BE2C (cell line): ENCODE data around the gene NSDHL.

Experiments
- DNase-seq: peaks from one replicate; pipeline ENCODE4 v3.0.0-alpha.2; 2020
- H3K27me3 ChIP-seq: fragments of 250-450 bp; sonication (Bioruptor Pico); 2 replicates; pipeline ENCODE4 v1.5.1; 2020; ENCODE audit warnings: mild to moderate bottlenecking
- H3K36me3 ChIP-seq: fragments of 250-450 bp; sonication (Bioruptor Pico); 2 replicates; pipeline ENCODE4 v1.5.1; 2020; ENCODE audit warnings: mild to moderate bottlenecking
- H3K4me1 ChIP-seq: fragments of 250-450 bp; sonication (Bioruptor Pico); 2 replicates; pipeline ENCODE4 v1.5.1; 2020
- H3K4me3 ChIP-seq: 2 replicates; pipeline ENCODE4 v1.5.1; 2011; ENCODE audit warnings: low read depth, low read length
- H3K9me3 ChIP-seq: fragments of 250-450 bp; sonication (Bioruptor Pico); 2 replicates; pipeline ENCODE4 v1.5.1; 2020
- TF ChIP-seq, protein P1 (sequence below): IDR thresholded peaks from 2 replicates; pipeline ENCODE4 v1.5.1; 2012; ENCODE audit warnings: mild to moderate bottlenecking, low read depth, low read length

The NSDHL gene

DNA sequence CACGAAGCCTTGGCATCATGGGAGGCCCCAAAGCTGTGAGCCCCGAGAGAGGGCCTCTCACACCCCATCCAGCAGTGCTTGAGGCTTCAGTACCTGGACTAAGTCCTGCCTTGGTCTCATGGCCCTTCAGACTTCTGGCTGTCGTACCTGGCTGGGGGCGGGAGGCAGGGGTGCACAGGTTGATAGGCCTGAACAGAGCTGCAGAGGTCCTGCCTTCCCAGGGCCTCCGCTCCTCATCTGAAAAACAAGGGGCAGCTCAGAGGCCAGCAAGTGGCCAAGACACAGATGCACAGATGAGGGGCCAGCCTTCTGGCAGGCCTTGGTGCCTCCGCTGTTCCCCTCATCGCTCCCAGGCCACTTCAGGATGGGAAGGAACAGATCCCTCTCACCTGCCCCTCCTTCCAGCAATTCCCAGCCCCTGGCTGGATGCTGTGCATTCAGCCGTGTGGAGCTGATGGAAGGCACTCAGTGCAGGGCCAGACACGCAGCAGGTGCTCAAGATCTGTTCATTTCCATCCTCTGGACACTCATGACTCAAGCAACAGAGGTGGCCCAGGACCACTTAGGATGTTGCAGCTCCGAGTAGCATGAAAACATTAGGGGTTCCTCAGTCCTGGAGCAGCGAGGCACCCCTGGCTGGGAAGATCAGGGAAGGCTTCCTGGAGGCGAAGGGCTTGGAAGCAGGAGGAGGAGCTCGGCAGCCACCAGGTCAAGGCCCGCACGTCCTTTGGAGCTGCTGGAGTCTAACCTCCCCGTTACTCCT is 68.4 kb downstream of the NSDHL start:
- H3K36me3 ChIP-seq: no peaks in the 10 kb centered on the region
- H3K4me1 ChIP-seq: peaks cover 3% of the 10 kb centered on the region; the same call in 1 of the 2 replicates
- DNase-seq: no peak
- H3K27me3 ChIP-seq: no peaks in the 10 kb centered on the region
- H3K9me3 ChIP-seq: no peaks in the 10 kb centered on the region
- TF ChIP-seq, protein P1, sequence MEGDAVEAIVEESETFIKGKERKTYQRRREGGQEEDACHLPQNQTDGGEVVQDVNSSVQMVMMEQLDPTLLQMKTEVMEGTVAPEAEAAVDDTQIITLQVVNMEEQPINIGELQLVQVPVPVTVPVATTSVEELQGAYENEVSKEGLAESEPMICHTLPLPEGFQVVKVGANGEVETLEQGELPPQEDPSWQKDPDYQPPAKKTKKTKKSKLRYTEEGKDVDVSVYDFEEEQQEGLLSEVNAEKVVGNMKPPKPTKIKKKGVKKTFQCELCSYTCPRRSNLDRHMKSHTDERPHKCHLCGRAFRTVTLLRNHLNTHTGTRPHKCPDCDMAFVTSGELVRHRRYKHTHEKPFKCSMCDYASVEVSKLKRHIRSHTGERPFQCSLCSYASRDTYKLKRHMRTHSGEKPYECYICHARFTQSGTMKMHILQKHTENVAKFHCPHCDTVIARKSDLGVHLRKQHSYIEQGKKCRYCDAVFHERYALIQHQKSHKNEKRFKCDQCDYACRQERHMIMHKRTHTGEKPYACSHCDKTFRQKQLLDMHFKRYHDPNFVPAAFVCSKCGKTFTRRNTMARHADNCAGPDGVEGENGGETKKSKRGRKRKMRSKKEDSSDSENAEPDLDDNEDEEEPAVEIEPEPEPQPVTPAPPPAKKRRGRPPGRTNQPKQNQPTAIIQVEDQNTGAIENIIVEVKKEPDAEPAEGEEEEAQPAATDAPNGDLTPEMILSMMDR: no peak
- H3K4me3 ChIP-seq: no peak overlapping the region

DNA sequence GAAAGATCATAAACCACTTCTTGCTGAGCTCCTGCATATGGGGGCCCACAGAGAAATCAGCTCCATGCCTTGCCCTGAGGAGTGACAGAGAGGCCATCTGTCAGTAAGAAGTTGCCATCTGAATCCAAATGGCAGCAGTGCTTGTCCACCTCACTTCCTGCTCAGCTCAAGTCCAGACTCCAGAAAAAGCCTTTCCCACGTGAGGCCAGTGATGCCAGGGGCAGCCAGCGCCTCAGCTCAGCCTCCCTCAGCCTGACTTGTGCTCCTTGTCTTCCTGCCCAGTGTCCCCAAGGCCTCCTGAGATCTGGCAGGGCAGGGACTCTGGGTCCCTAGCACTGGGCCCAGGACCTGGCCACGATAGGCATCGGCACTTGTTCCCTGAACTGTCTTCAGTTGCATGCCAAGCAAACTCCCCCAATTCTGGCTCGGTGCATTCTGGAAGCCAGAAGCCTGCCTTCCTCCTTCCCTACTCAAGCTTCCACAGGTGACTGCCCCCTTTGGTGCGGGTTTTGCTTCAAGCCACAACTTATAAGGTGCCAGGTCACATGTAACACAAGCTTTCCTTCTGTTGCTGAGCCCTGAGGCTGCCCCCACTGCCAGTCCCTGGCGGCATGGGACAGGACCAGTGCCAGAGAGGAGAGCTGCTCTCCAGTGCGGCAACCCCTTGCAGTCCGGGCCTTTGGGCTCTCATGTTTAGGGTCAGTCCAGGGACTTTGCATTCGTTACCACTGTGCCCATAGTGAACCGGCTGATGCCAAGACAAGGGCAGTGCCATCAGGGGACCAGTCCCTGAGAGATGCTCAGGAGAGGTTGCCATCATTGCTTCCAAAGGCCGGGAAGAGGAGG is 69.2 kb downstream of the NSDHL start:
- H3K4me3 ChIP-seq: no peak overlapping the region
- TF ChIP-seq, protein P1: no peak
- H3K9me3 ChIP-seq: no peaks in the 10 kb centered on the region
- peaks cover 9% of the 10 kb centered on the region for H3K4me1 ChIP-seq
- H3K36me3 ChIP-seq: no peaks in the 10 kb centered on the region
- H3K27me3 ChIP-seq: no peaks in the 10 kb centered on the region
- no peak for DNase-seq

- peaks cover 11% of the 10 kb centered on the region for H3K4me1 ChIP-seq
- no peak overlapping the region for H3K4me3 ChIP-seq
- H3K9me3 ChIP-seq: no peaks in the 10 kb centered on the region
- no peak for DNase-seq
- no peaks in the 10 kb centered on the region for H3K27me3 ChIP-seq
- TF ChIP-seq, protein P1: no peak
- no peaks in the 10 kb centered on the region for H3K36me3 ChIP-seq
These were observed 70.1 kb downstream of the NSDHL start for GRCh38 chrX:152900937-152901445.

DNA sequence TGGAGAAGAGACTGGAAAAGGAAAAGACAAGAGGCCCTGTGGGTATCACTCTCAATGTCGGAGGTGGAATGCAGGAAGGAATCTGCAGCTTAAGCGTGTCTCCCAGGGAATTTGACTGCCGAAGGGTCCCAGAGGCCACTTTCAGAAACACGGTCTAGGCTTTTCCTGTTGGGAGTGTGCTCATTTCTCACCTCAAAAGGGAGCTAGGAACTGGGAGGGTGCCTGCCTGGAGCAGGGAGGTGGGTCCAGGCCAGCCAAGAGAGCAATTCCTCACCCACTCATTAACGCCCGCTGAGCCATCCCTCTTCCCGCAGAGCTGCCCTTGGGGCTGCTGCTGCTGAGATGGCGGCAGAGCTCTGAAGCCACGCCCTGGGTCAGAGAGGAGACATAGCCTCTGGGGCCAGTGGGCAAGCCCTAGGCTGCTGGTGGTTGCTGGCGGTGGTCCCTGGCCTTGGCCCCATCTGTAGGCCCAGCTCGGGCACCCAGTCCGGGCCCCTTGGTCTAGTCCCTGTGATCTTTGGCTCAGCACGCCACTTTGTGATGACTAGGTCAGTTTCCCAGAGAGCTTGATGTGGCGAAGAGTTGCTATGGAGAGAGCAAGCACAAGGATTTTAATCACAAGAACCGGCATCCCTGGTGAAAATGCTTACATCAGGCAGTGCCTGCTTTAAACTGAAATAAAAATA is 71.1 kb downstream of the NSDHL start:
- Histone ChIP-seq H3K4me1 (peaks cover 14% of the 10 kb centered on the region), H3K9me3 (no peaks in the 10 kb centered on the region), H3K4me3 (no peak overlapping the region), H3K36me3 (no peaks in the 10 kb centered on the region), H3K27me3 (no peaks in the 10 kb centered on the region)
- TF ChIP-seq, protein P1: no peak
- DNase-seq: no peak

- H3K36me3 ChIP-seq: no peaks in the 10 kb centered on the region
- H3K4me1 ChIP-seq: peaks cover 16% of the 10 kb centered on the region
- H3K4me3 ChIP-seq: no peak overlapping the region
- TF ChIP-seq, protein P1: no peak
- no peaks in the 10 kb centered on the region for H3K27me3 ChIP-seq
- DNase-seq: no peak
- H3K9me3 ChIP-seq: no peaks in the 10 kb centered on the region
These were observed 71.6 kb downstream of the NSDHL start for GRCh38 chrX:152902502-152902820.
